CD4-positive, alpha-beta T cell treated with Interleukin-15 for 4 hours (primary cell): Measurements from ENCODE around the gene CELA3A.
"Not testable (repeated sequence)": the region's sequence is repeated elsewhere in the genome, so short reads cannot be mapped to it uniquely, and the experiment has no call there.

Source experiments
- DNase-seq: peaks from one replicate; pipeline ENCODE4 v3.0.0-alpha.2; 2020; ENCODE audit warnings: low spot score

Gene CELA3A

GRCh38 chr1:22001409-22001808 is at the start of gene CELA3A:
Gene CELA3A (plus strand): TSS chr1:22001657. CDS start chr1:22001675, 18 bp downstream.
- no peak for DNase-seq

GRCh38 chr1:21952786-21953520 is 48.5 kb upstream of the CELA3A start:
- no peak for DNase-seq

GRCh38 chr1:21955058-21955457 is 46.4 kb upstream of the CELA3A start:
- DNase-seq: no peak

- DNase-seq: no peak
These were observed 45.8 kb upstream of the CELA3A start for GRCh38 chr1:21955501-21956281.

GRCh38 chr1:21956720-21957552 is 44.5 kb upstream of the CELA3A start:
- peak; percentile 66 for DNase-seq

- DNase-seq: no peak
These were observed 40.1 kb upstream of the CELA3A start for GRCh38 chr1:21961337-21961736.

GRCh38 chr1:21961799-21962198 is 39.7 kb upstream of the CELA3A start:
- no peak for DNase-seq

GRCh38 chr1:21963477-21964217 is 37.8 kb upstream of the CELA3A start:
- peak; percentile 82 for DNase-seq

- no peak for DNase-seq
These were observed 35.0 kb upstream of the CELA3A start for GRCh38 chr1:21966247-21967000.

- not testable (repeated sequence) for DNase-seq
These were observed 34.2 kb upstream of the CELA3A start for GRCh38 chr1:21967216-21967615.

- DNase-seq: not testable (repeated sequence)
These were observed 32.4 kb upstream of the CELA3A start for GRCh38 chr1:21969066-21969465.

GRCh38 chr1:21970523-21970922 is 30.9 kb upstream of the CELA3A start:
- DNase-seq: not testable (repeated sequence)

- DNase-seq: not testable (repeated sequence)
These were observed 28.4 kb upstream of the CELA3A start for GRCh38 chr1:21972973-21973441.

- not testable (repeated sequence) for DNase-seq
These were observed 27.5 kb upstream of the CELA3A start for GRCh38 chr1:21973948-21974347.

- not testable (repeated sequence) for DNase-seq
These were observed 26.8 kb upstream of the CELA3A start for GRCh38 chr1:21974699-21975098.

- DNase-seq: not testable (repeated sequence)
These were observed 26.2 kb upstream of the CELA3A start for GRCh38 chr1:21975296-21975695.

GRCh38 chr1:21976703-21977239 is 24.7 kb upstream of the CELA3A start, which contains the start of gene CELA3B:
Gene CELA3B (plus strand): TSS chr1:21977022. CDS start chr1:21977040, 18 bp downstream.
- not testable (repeated sequence) for DNase-seq

GRCh38 chr1:21978209-21978608 is 23.2 kb upstream of the CELA3A start:
- DNase-seq: not testable (repeated sequence)

- not testable (repeated sequence) for DNase-seq
These were observed 20.8 kb upstream of the CELA3A start for GRCh38 chr1:21980515-21981220.

- DNase-seq: not testable (repeated sequence)
These were observed 20.2 kb upstream of the CELA3A start for GRCh38 chr1:21981253-21981652.
